IPS-18c (cell line): ENCODE results near the gene PNMA8B.
A peak's percentile ranks its signal among the peaks of the same experiment; 100 is the strongest.

Experiments
- H3K4me3 ChIP-seq: 2 replicates; pipeline ENCODE4 v1.7.0; 2013; ENCODE audit warnings: low read depth, mild to moderate bottlenecking, low read length, moderate library complexity; ENCODE audit not compliant: insufficient read depth
- H3K9me3 ChIP-seq: one replicate; pipeline ENCODE4 v1.6.1; 2013; ENCODE audit warnings: mild to moderate bottlenecking, low read length, moderate library complexity; ENCODE audit not compliant: control insufficient read depth, insufficient read depth

PNMA8B gene

DNA sequence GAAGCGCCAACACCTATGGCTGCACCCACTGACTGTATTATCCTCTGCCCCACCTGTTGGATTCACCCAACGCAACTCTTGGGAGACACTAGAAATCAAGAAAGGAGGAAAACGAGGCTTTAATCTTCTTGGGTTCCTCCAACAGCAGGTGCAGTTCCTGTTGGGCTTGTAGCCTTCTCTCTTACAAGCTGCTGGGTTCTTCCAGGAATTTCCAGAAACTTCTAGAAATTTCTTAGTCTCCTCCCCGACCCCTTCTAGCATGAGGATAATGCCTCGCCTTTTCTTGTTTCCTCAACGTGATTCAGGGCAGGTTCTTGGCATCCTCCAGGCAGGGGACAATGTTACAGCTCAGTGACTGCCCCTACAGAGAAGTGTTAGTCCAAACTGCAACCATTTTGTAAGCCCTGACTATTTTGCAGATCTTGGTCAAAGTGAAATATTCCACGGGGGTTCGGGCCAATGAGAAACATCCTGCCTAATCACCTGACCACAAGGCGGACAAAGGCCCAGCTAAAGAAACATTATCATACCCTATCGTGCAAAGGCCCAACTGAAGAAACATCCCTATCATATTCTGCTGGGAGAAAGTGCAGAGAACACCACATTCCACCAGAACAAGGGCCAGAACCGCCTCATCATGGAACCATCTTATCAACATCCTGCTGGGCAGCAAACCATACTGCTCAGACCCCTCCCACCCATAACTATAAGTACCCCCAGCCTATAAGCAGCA is 23.7 kb downstream of the PNMA8B start:
- Histone ChIP-seq H3K4me3 (peak overlapping the region; percentile 91; the same call in 1 of the 2 replicates), H3K9me3 (no peaks in the 10 kb centered on the region)

DNA sequence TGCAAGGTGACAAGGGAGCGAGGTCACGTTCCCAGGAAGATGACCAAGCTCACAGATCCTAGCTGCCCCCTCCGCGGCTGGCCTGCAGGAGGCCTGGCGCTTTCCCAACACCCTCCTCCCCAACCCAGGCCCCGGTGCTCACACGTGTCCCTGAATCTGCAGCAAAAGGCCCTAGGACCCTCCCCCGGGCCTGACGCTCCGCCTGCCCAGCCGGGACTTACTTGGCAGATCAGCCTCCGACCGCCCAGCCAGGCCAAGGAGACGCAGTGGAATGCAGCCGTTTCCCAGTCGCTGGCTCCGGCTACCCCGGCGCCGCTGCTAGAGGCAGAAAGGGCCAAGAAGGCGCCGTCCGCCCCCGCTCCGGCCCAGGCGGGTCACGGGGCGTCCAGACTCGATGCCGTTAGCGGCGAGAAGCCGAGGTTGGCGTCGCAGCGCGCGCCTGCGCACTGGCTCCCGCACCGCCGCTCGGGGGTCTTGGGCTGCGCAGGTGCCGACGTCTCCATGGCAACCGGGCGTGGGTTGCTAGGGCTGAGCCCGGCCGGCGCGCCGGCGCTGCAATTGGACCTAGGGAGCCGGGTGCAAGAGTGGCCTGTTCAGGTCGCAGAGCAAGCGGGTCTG is 24.4 kb downstream of the PNMA8B start, which contains the start of gene PNMA8A:
Gene PNMA8A, minus strand, starts transcription at position 448 of the 618 bp plus-strand sequence. CDS start 528 bp downstream, outside the sequence.
- Histone ChIP-seq H3K4me3 (peak within 1 kb of the TSS; percentile 91), H3K9me3 (no peaks in the 10 kb centered on the region)

DNA sequence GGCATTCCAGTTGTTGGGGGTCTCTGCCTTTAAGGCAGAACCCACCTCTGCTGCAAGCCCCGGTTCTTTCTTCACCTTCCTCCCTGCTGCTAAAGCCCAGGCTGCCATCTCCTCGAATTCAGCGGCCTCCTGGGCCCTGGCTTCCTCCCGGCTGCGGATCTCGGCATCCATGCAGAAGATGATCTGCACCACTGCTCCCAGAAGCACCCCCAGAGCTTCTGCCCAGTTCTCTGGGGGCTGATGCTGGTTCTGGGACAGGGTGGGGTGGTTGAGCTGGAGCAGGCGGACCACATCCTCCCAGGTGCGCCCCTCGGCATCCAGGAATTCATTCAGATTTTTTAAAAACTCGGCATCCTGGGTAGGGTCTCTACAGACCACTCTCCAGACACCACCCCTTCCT is 25.3 kb downstream of the PNMA8B start:
- peak overlapping the region; percentile 91 for H3K4me3 ChIP-seq
- no peaks in the 10 kb centered on the region for H3K9me3 ChIP-seq

DNA sequence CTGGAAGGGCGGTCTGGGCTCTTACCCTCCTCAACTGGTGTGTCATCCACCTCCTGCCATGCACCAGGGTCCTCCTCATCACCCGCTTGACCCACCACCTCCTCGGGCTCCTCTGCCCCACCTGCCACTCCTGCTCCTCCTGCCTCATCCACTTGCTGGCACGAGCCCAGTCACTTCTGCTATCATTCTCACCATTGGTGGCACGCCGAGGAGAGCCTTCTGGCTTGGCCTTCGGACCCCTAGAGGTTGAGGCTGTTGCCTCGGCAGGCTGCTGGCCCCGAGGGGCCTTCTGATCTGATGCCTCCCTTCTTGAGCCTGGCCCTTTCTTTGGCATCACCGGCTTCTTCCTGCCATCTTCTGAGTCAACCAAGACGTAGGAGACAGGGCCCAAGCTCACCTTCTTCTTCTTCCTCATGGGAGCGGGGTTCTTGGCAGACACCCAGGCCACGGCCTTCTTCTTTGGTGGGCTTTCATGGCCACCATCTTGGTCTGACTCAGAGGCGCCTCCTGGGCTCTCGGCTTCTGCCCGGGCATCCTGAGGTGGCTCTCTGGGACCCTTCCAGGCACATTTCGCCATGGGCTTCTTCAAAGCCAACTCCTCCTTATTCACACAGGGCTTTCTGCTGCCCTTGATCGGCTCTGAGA is 26.0 kb downstream of the PNMA8B start:
- Histone ChIP-seq H3K4me3 (no peak overlapping the region), H3K9me3 (no peaks in the 10 kb centered on the region)

DNA sequence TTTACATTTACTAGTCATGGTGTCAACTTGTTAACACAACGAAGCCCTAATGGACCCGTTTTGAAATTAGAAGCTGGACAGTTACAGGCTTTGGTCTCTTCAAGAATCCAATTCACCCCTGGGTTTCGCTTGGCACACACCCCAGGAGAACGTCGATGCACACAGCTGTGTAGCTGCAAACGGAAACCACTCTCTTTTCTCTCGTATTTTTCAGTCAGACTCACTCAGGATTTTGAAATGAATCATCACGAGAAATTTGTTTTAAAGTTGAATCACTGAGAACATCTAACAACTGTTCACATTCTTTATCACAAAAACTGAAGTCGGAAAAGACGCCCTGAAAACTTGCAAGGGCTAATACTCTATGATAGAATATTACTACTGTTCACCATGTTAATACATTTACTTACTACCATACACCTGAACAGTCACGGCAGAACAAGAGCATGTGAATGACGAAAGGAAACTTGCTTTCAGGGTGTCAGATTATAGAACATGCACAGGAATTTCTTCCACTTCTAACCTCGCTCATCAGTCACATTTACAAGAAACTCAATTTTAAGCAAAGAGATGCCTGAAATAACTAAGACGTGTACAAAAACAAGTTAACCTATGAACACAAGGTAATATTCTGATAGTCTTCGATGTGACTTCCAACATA is 29.0 kb downstream of the PNMA8B start:
- Histone ChIP-seq H3K9me3 (peaks cover 2% of the 10 kb centered on the region), H3K4me3 (no peak overlapping the region)

DNA sequence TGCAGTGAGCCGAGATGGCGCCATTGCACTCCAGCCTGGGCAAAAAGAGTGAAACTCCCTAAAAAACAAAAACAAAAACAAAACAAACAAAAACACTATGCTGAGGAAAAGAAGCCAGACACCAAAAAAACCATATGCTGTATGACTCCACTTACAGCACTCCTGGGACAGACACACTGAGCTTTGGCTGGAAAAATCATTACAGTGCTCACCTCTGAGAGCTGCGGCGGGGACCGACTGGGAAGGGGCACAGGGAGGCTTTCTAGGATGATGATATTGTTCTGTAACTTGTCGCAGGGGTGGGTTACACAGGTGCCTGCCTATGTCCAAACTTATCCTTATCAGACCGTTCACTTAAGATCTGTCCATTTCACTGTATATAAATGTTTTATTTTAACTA is 32.2 kb downstream of the PNMA8B start:
- Histone ChIP-seq H3K9me3 (peaks cover 2% of the 10 kb centered on the region), H3K4me3 (no peak overlapping the region)

DNA sequence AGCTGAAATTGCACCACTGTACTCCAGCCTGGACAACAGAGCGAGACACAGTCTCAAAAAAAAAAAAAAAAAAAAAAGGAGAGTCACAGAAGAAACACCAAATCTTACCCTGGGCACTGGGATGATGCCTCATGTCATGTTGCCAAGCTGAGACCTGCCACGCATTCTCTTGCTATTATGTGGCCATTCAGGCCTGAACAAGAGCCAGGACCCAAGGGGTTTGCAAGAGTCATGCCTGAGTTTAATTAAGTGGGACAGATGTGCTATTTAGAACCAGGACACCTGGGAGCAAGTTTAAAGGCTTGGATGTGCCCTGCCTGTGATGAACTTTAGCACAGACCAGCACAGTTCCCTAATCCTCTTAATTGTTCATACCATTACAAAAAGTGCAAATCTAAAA is 34.1 kb downstream of the PNMA8B start:
- Histone ChIP-seq H3K9me3 (peaks cover 2% of the 10 kb centered on the region), H3K4me3 (no peak overlapping the region)

DNA sequence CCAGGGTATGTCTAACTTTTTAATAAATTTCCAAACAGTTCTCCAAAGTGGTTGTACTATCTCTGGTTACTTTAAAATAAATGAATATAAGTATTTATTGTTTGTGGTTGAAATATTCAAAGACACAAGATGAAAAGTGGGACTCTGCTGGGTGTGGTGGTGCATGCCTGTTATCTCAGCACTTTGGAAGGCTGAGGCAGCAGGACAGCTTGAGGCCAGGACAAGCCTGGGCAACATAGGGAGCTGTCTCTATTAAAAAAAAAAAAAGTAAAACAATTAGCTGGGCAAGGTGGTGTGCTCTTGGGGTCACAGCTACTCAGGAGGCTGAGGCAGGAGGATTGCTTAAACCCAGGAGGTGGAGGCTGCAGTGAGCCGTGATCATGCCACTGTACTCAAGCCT is 34.7 kb downstream of the PNMA8B start:
- H3K9me3 ChIP-seq = peaks cover 2% of the 10 kb centered on the region
- no peak overlapping the region for H3K4me3 ChIP-seq

DNA sequence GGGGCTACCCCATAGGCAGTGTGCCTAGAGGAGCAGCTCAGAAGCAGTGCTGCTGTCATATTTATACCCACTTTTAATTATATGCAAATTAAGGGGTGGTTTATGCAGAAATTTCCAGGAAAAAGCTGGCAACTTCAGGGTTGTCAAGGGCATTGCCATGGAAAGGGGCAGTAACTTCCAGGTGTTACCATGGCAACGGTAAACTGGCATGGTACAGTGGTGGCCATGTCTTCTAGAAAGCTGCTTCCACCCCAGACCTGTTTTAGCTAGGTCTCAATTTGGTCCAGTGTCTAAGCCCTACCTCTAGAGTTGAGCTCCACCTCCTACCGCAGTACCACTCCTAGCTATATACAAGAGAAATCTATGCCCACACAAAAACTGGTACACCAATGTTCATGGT is 35.6 kb downstream of the PNMA8B start:
- Histone ChIP-seq H3K9me3 (peaks cover 2% of the 10 kb centered on the region), H3K4me3 (no peak overlapping the region)

DNA sequence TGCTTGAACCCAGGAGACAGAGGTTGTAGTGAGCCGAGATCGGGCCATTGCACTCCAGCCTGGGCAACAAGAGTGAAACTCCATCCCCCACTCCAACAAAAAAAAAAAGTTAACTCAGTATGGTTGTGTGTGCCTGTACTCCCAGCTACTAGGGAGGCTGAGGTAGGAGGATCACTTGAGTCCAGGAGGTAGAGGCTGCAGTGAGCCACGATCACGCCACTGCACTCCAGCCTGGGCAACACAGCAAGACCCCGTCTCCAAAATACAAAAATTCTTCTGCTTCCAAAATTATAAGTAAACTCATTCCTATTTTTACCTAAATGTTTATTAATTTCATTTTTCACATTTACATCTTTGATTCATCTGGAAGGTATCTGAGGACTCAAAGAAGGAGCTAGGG is 38.7 kb downstream of the PNMA8B start:
- Histone ChIP-seq H3K9me3 (no peaks in the 10 kb centered on the region), H3K4me3 (no peak overlapping the region)

DNA sequence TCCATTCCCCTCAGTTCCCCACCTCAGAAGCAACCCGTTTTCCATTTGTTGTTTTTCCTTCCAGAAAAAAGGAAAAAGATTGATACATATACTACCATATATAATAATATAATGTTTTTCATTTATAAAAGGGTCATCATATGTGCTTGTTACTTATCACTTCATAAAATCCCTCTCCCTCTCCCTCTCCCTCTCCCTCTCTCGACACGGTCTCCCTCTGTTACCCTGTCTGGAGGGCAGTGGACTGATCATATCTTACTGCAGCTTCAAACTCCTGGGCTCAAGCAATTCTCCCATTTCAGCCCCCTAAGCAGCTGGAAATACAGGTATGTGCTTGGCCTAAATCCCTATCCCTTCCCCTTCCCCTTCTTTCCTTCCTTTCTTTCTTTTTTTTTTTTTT is 41.4 kb downstream of the PNMA8B start:
- Histone ChIP-seq H3K4me3 (no peak overlapping the region), H3K9me3 (no peaks in the 10 kb centered on the region)

DNA sequence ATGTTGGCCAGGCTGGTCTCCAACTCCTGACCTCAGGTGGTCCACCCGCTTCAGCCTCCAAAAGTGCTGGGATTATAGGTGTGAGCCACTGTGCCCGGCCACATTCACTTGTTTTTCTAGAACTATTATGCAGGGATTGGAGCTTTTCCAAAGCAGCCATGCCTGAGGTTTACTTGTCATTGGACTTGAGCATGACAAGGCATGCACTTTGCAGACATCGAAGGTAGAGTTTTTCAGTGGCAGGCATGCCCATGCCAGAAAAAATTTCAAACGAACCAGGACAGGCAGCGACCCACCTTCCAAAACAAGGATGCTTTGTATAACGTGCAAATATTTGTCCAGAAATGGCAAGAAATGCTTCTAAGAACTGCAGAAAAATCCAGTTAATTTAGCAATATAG is 42.0 kb downstream of the PNMA8B start:
- Histone ChIP-seq H3K4me3 (no peak overlapping the region), H3K9me3 (no peaks in the 10 kb centered on the region)

DNA sequence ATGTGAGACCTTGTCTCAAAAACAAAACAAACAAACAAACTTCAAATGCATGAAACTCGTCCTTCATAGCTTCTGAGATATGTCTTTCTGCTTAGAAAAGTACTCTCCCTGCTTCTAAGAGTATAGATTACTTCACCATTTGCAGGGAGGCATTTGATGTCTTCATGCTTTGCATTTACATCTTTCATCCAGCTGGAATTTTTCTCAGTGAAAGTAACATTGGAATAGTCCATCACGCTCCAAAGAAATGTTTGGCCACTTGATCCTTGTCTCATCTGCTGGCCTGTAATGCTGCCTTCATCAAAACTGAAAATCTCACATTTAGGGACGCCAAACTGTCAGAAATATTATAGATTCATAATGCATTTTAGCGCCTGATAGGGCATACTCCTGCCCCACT is 43.5 kb downstream of the PNMA8B start:
- Histone ChIP-seq H3K4me3 (no peak overlapping the region), H3K9me3 (no peaks in the 10 kb centered on the region)

DNA sequence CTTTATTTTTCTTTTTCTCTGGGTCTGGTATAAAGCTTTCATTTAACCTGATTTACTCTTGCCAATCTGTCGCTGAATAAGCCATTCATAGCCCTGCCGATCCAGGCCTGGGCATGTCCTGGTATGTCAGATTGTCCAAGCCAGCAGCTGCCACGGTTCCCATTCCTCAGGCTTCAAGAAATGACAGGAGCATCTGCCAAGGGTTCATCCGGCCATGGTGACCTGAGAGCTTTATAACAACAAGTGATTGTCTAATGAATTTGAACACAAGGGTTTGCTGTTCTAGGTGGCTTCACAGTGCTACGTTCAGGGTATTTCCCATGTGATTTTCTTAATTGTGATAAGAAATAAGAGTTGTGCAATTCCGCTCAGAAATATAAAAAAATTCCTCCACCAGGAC is 44.3 kb downstream of the PNMA8B start:
- no peak overlapping the region for H3K4me3 ChIP-seq

DNA sequence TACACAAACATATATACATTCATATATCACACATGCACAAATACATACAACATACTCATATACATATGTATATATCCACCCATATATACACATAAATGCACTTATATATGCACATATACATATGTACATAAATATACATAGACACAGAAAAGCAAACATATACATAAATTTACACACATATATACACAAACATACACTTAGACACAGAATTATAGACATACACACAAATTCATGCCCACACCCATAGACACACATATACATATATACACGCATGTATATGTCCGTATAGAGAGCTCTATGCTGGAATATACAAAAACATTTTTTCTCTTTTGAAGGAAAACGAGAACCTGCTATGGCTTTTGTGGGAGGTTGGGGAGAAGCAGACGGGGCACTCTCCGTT is 44.9 kb downstream of the PNMA8B start:
- Histone ChIP-seq H3K4me3 (no peak overlapping the region), H3K9me3 (no peaks in the 10 kb centered on the region)

More for the DNA sequence above, 44.3 kb downstream of the PNMA8B start:
- no peaks in the 10 kb centered on the region for H3K9me3 ChIP-seq

DNA sequence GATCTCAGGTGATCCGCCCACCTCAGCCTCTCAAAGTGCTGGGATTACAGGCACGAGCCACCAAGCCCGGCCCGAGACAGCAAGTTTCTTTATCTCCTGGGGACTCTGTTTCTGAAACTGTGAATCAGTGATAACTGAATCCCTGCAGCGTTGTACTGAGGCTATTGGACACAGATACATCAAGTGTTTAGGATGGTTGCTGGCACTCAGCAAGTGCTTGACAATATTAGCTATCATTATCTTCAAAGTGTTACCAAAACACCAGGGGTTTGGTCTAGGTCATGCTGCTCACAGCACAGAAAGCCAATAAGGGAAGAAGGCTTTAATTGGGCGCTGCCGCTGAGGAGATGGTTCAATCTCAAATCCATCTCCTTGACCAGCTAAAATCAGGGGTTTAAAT is 46.4 kb downstream of the PNMA8B start:
- Histone ChIP-seq H3K4me3 (no peak overlapping the region), H3K9me3 (no peaks in the 10 kb centered on the region)

DNA sequence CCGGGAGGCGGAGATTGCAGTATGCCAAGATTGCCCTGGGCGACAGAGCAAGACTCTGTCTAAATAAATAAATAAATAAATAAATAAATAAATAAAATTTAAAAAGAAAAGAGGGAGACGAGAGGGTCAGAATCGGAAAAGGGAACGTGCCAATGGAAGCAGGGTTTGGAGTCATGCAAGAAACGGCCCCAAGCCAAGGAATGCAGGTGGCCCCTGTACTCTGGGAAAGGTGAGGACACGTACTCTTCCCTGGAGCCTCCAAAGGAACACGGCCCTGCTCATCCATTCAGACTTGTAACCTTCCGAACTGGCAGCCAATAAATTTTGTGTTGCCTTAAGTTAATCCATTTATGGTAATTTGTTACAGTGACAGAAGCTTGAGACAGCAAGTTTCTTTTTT is 47.1 kb downstream of the PNMA8B start:
- no peak overlapping the region for H3K4me3 ChIP-seq
- H3K9me3 ChIP-seq = no peaks in the 10 kb centered on the region

DNA sequence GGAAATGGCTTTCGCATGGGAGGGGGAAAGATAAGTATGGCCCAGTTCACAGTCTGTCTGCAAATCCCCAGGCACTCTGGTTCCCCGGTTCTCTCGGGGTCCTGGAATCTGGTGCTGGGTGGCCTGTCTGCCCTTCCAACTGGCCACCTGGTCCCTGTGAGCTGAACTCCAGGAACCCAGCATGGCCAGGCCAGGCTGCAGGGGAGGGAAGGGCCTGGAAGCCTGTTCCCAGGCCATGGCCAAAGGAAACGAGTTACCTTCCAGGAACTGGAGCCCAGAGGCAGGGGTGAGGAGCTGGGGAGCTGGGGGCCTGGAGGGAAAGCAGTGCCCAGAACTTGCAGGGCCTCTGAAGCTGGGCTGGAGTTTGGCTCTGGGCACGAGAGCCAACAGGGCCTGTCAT is 47.8 kb downstream of the PNMA8B start:
- H3K4me3 ChIP-seq = no peak overlapping the region
- no peaks in the 10 kb centered on the region for H3K9me3 ChIP-seq
